Tibial nerve (tissue), 3 donors: ENCODE data around the gene TEX51.

Experiments
- CTCF ChIP-seq, 5 experiments: fragments of 200-600 bp in 3 of 5; fragments of 450-650 bp in 2 of 5; sonication (generic) in 3 of 5; IDR thresholded peaks; one replicate each; pipeline ENCODE4 v1.5.1; 2016 to 2019; ENCODE audit warnings: antibody characterized with exemption in 5 of 5, mild to moderate bottlenecking in 3 of 5, moderate library complexity in 2 of 5
- POLR2A ChIP-seq, 2 donors: fragments of 450-650 bp; IDR thresholded peaks; one replicate each; pipeline ENCODE4 v1.6.1; 2017; ENCODE audit warnings: antibody characterized with exemption in 2 of 2, mild to moderate bottlenecking in 2 of 2, moderate library complexity in 2 of 2

- TF ChIP-seq CTCF (IDR thresholded peaks at IDR 0.05) (no peak), POLR2A (IDR thresholded peaks at IDR 0.05) (no peak)
Measured at GRCh38 chr2:126881591-126881990, 17.1 kb upstream of the TEX51 start.
